VCaP (cell line): ENCODE measurements around the gene METRNL.

ENCODE experiments used
- H3K27ac ChIP-seq: fragments of 450-650 bp; 2 replicates; pipeline ENCODE4 v1.5.1; 2017
- TF ChIP-seq, protein P1 (sequence below): fragments of 450-650 bp; conservative IDR thresholded peaks from 2 replicates; pipeline ENCODE4 v1.5.1; 2017; ENCODE audit warnings: mild to moderate bottlenecking, moderate library complexity

Gene METRNL

DNA sequence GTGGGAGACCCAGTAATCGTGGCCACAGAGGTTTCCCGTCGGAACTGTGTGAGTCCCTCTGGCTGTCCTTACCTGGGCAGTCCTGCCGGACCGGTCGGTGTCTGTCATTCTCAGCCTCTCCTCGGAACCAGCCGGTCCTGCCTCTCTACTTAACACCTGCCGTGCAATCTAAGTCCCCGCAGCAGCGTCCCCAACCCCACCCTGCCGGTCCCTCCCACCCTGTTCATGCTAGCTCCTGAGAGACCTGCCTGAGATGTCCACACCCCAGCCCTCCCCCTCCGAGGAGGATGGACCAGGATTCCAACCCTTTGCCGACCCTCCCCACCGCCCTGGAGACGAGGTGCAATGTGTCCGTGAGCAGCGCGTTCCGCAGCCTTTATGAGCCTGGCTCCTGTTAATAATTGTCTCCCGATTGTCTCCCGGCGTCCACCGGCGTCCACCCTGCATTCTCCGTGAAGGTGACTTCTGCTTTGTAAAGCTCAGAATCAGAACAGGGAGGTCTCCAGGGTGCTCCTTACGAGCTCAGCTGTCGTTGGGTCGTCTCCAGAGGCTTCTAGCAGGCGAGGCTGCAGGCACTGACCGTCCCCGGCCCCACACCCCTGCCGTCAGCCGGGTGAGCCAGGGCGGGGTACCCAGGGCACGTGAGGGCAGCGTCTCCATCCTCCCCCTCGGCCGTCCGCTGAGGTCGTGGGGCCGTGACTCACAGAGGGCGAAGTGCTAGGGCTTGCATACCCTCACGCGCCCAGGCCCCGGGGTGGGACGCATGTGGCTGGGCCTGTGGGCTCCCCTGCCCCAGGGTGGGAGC lies 10.1 kb downstream of the METRNL start:
- TF ChIP-seq, protein P1, sequence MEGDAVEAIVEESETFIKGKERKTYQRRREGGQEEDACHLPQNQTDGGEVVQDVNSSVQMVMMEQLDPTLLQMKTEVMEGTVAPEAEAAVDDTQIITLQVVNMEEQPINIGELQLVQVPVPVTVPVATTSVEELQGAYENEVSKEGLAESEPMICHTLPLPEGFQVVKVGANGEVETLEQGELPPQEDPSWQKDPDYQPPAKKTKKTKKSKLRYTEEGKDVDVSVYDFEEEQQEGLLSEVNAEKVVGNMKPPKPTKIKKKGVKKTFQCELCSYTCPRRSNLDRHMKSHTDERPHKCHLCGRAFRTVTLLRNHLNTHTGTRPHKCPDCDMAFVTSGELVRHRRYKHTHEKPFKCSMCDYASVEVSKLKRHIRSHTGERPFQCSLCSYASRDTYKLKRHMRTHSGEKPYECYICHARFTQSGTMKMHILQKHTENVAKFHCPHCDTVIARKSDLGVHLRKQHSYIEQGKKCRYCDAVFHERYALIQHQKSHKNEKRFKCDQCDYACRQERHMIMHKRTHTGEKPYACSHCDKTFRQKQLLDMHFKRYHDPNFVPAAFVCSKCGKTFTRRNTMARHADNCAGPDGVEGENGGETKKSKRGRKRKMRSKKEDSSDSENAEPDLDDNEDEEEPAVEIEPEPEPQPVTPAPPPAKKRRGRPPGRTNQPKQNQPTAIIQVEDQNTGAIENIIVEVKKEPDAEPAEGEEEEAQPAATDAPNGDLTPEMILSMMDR = no peak

DNA sequence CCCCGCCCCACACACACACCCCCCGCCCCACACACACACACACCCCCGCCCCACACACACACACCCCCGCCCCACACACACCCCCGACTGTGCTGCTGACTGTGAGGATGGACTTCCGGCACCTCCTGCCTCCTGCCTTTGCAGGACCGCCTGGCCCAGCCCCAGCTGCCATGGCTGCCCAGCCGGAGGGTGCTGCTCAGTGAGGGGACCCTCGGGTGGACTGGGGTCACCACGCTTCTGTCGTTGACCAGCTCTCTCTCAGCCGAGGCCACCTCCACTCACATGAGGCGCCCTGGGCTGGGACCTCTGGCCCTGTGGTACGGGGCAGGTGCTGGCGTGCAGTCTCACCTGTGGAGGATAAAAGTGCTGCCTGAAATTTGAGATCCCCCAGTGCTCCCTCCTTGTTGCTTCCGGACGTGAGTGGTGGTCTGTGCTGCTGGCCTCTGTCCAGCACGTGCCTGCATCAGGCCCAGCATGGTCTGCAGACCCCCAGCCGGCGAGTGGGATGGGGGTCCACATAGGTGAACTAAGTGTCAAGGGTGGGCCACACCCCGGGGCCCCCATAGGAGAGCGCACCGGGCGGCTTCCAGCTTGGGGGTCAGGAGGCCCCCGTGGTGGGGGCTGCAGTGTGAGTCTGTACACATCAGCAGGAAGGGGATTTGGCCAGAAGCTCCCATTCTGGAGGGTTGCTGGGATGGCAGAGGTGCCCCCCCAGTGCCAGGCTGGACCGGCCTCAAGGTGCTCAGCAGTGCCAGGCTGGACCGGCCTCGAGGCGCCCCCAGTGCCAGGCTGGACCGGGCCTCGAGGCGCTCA lies 11.2 kb downstream of the METRNL start:
- TF ChIP-seq, protein P1 = no peak
- H3K27ac ChIP-seq = peak overlapping the region; percentile 5; the same call in 1 of the 2 replicates

More for the DNA sequence above, 10.1 kb downstream of the METRNL start:
- peak overlapping the region; percentile 83 for H3K27ac ChIP-seq

DNA sequence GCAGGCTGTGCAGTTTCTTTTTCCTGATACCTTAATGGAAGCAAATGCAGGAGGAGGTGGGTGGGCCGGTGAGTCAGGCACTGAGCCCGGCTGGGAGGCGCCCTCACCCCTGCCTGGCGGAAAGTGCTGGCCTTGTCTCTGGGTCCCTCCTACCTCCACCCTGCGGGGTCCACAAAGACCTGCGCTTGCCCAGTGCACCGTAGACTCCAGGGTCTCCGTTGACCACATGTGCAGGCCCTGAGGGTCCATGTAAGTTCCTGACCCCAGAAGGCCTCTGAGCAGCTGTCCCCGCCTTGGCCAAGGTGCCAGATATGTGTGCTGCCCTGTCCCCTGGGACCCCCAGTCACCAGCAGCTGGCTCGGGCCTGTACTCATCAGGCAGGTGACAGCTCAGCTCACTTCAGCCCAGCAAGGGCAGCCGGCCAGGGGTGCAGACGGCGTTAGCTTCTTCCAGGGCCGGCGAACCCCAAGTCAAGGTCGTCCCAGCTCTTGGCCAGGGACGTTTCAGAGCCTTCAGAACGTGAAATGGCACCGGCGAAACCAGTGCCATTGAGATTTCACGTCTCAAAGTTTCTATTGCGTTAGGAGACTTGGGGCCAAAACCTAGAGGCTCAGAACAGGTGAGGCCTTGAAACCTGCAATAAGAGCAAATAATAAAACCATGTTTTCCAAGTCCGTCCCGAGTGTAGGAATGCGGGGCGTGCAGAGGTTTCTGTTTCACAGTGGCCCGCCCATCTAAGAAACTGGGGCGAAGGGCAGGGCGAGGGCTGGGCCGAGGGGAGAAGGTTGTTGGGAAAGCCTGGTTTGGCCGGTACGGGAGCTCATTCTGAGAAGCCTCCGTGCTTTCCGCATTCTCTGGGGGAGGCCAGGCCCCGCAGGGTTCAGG lies 12.1 kb downstream of the METRNL start:
- TF ChIP-seq, protein P1 = no peak
- H3K27ac ChIP-seq = no peak overlapping the region; the same call in 1 of the 2 replicates

DNA sequence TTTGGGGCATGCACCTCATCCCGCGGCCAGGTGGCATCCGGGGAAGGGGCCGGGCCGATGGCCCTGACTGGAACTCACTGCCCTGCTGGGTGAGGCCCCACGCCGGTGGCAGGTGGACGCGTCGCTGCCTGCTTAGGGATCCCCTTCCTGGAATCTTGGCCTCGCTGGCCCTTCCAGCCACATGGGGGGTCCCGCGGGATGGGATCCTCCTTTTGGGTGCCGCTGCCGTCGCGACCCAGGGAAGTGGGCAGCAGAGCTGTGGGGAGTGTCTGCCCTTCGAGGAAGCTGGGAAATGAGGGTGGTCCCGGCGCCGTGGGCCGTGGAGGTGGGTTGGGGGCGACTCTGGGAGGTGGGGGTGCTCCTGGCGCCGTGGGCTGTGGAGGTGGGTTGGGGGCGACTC lies 12.8 kb downstream of the METRNL start:
- TF ChIP-seq, protein P1 = no peak
- H3K27ac ChIP-seq = no peak overlapping the region

DNA sequence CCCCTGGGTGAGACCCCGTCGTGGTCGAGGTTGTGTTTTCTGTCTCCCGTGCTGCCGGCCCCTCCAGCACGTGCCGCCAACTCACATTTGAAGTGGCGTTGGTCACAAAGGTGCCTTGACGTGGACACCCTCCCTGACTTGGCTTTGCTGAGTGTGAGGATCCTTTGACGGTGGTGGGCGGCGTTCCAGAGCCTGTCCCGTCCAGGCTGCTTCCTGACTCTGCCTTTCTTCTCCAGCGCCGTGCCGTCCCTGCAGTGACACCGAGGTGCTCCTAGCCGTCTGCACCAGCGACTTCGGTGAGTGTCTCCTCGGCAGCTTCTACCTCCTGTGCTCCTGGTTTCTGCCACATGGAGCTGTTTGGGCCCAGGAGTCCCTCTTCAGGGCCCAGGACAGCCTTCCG lies 13.5 kb downstream of the METRNL start:
- H3K27ac ChIP-seq = no peak overlapping the region
- TF ChIP-seq, protein P1 = no peak

DNA sequence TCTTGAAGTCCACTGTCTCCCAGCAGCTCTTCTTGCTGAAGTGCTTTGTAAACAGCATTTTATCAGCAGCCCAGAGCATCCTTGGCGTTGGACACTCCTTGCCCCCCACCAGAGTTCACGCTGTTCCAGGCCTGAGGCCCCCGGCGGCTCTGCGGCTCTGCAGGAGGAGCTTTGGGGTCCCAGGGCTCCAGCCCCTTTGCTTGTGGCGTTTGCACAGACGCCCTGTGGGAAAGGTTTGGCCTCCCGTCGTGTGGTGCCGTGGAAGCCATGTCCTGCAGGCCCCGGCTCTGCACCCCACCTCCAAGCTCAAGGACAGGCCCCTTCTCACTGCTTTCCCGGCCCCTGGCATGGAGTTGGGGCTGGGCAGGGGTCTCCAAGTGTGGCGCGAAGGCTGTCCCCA lies 14.1 kb downstream of the METRNL start:
- no peak overlapping the region for H3K27ac ChIP-seq
- TF ChIP-seq, protein P1 = no peak
